C4-2B (cell line): ENCODE results near the gene SH2D3C.

ENCODE experiments used
- ZFX ChIP-seq: fragments of 450-650 bp; IDR thresholded peaks from 2 replicates; pipeline ENCODE4 v1.6.1; 2017
- TF ChIP-seq, protein P1 (sequence below): fragments of 450-650 bp; conservative IDR thresholded peaks from 2 replicates; pipeline ENCODE4 v1.5.1; 2017; ENCODE audit warnings: mild to moderate bottlenecking

DNA sequence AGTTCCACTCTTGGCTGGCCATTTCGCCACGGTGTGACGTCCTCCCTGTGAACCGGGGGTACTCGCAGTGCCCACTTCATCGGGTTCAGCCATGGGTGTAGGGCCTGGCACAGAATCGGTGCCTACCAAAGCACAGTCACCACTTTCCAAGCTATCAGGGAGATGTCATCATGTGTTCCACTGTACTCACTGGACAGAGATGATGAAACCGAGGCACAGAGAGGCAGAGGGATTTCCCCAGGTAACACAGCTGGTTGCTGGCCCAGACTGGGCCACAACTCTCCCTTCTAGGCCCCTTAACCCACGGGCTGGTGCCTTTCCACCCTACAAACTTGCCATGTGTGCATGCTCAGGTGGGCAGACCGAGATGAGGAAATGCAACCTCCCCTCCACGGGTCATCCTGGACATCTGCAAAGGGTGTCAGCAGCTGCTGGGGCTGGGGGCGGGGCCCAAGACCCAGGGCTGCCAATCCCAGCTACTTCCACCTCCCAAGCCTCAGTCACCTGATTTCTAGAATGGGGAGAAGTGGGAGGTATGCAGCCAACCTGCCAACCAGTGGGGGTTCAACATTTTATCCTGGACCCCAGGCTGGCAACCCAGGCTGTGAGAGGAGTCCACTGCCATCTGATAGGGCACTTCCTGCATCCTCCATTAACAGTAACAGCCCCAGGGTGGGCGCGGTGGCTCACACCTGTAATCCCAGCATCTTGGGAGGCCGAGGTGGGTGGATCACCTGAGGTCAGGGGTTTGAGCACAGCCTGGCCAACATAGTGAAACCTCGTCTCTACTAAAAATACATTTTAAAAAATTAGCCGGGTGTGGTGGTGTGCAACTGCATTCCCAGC, 893 bp upstream of the SH2D3C start:
- TF ChIP-seq, protein P1, sequence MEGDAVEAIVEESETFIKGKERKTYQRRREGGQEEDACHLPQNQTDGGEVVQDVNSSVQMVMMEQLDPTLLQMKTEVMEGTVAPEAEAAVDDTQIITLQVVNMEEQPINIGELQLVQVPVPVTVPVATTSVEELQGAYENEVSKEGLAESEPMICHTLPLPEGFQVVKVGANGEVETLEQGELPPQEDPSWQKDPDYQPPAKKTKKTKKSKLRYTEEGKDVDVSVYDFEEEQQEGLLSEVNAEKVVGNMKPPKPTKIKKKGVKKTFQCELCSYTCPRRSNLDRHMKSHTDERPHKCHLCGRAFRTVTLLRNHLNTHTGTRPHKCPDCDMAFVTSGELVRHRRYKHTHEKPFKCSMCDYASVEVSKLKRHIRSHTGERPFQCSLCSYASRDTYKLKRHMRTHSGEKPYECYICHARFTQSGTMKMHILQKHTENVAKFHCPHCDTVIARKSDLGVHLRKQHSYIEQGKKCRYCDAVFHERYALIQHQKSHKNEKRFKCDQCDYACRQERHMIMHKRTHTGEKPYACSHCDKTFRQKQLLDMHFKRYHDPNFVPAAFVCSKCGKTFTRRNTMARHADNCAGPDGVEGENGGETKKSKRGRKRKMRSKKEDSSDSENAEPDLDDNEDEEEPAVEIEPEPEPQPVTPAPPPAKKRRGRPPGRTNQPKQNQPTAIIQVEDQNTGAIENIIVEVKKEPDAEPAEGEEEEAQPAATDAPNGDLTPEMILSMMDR = no peak
- no peak for TF ChIP-seq ZFX
